Epithelial cell of esophagus (primary cell): Measurements from ENCODE around the gene UTP25.

Source experiments
- DNase-seq: peaks from one replicate; pipeline ENCODE4 v3.0.0; 2010; ENCODE audit warnings: low read depth
- H3K4me3 ChIP-seq: 2 replicates; pipeline ENCODE4 v1.5.1; 2011; ENCODE audit warnings: mild to moderate bottlenecking, low read length, control low read depth
- CTCF ChIP-seq: IDR thresholded peaks from 2 replicates; pipeline ENCODE4 v1.5.1; 2011; ENCODE audit warnings: low read depth, mild to moderate bottlenecking, low read length, control low read depth, inconsistent platforms; ENCODE audit not compliant: insufficient read depth; ENCODE audit errors: missing control alignments

Gene UTP25

GRCh38 chr1:209837671-209838070 is 9.9 kb downstream of the UTP25 start:
- H3K4me3 ChIP-seq: no peak overlapping the region
- TF ChIP-seq CTCF: no peak
- DNase-seq: no peak

- DNase-seq: no peak
- TF ChIP-seq CTCF: no peak
- H3K4me3 ChIP-seq: no peak overlapping the region
These were observed 10.8 kb downstream of the UTP25 start for GRCh38 chr1:209838537-209838936.

GRCh38 chr1:209839875-209840546 is 12.2 kb downstream of the UTP25 start:
- no peak overlapping the region for H3K4me3 ChIP-seq
- DNase-seq: peak; percentile 96
- no peak for TF ChIP-seq CTCF

GRCh38 chr1:209840611-209841010 is 12.8 kb downstream of the UTP25 start:
- TF ChIP-seq CTCF: no peak

GRCh38 chr1:209844695-209845407 is 17.1 kb downstream of the UTP25 start:
- peak; percentile 26 for DNase-seq
- TF ChIP-seq CTCF: no peak
- H3K4me3 ChIP-seq: no peak overlapping the region

More at GRCh38 chr1:209840611-209841010, 12.8 kb downstream of the UTP25 start:
- no peak overlapping the region for H3K4me3 ChIP-seq
- no peak for DNase-seq

- H3K4me3 ChIP-seq: no peak overlapping the region
- DNase-seq: no peak
- TF ChIP-seq CTCF: no peak
These were observed 17.6 kb downstream of the UTP25 start for GRCh38 chr1:209845408-209845725.

- no peak overlapping the region for H3K4me3 ChIP-seq
- TF ChIP-seq CTCF: no peak
- DNase-seq: no peak
These were observed 21.6 kb downstream of the UTP25 start for GRCh38 chr1:209849388-209849787.
